Measurements from ENCODE around the gene CAMK2B.

- TF ChIP-seq POLR2A (IDR thresholded peaks at IDR 0.05; ENCODE audit: insufficient read depth in 1 of 2, low read depth in 2 of 2, low read length in 2 of 2) (no peak), ZSCAN12 (CRISPR knock-in tag; IDR thresholded peaks at IDR 0.05) (no peak), NFYB (CRISPR knock-in tag; IDR thresholded peaks at IDR 0.05) (no peak), MLXIP (CRISPR knock-in tag; IDR thresholded peaks at IDR 0.05; ENCODE audit: borderline replicate concordance) (no peak), CTCF (CRISPR knock-in tag; IDR thresholded peaks at IDR 0.05) (no peak), ZNF3 (CRISPR knock-in tag; IDR thresholded peaks at IDR 0.05) (no peak), AFF4 (CRISPR knock-in tag; IDR thresholded peaks at IDR 0.05) (no peak), RNF219 (CRISPR knock-in tag; IDR thresholded peaks at IDR 0.05) (no peak), POLR2AphosphoS5 (IDR thresholded peaks at IDR 0.05; ENCODE audit: low read depth, low read length) (no peak)
Measured at GRCh38 chr7:44293561-44294324, 31.7 kb downstream of the CAMK2B start.
